Spleen (tissue), 7 donors: Measurements from ENCODE around the gene MASP2.

Source experiments
- POLR2AphosphoS5 ChIP-seq, 3 donors: sonication (generic); formaldehyde crosslinking; IDR thresholded peaks; one replicate each; pipeline ENCODE4 v1.5.1; 2017; ENCODE audit warnings: antibody characterized with exemption in 3 of 3
- TF ChIP-seq, protein P1 (sequence below), 11 experiments: fragments of 200-600 bp in 7 of 11; fragments of 450-650 bp in 4 of 11; sonication (generic) in 4 of 11; IDR thresholded peaks in 8 of 11; conservative IDR thresholded peaks in 3 of 11; 1 replicate in 7 of 11; 2 replicates in 4 of 11; pipeline versions ENCODE4 v1.4.0 to v1.8.0; 2016 to 2021; ENCODE audit warnings: antibody characterized with exemption in 11 of 11, inconsistent platforms in 4 of 11, mild to moderate bottlenecking in 1 of 11
- donor health status: DM: no; HTN: no; CAD: no; lungs with moderate emphysema.
- donor health status: DM: no; HTN: no; CAD: no.
- donor health status: DM: no; HTN: no; CAD: no.

DNA sequence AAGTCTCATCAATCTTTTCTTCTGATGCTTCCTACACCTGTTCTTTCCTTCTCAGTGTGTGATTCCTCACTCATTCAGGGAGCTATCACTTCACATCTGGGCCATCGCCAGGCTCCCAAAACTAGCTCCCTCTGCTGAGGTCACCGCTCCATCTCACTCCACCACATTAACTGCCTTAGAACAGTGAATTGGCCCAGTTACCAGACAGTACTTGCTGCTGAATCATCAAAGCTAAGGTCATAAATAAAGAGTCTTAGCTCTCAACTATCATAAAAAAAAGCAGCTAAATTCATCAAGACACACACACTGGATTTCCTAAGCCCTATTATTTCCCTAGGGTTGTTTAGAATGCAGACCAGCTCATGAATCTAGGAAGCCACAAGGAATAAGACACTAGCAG lies 31.6 kb upstream of the MASP2 start:
- no peak for TF ChIP-seq POLR2AphosphoS5 (IDR thresholded peaks at IDR 0.05)
- TF ChIP-seq, protein P1, sequence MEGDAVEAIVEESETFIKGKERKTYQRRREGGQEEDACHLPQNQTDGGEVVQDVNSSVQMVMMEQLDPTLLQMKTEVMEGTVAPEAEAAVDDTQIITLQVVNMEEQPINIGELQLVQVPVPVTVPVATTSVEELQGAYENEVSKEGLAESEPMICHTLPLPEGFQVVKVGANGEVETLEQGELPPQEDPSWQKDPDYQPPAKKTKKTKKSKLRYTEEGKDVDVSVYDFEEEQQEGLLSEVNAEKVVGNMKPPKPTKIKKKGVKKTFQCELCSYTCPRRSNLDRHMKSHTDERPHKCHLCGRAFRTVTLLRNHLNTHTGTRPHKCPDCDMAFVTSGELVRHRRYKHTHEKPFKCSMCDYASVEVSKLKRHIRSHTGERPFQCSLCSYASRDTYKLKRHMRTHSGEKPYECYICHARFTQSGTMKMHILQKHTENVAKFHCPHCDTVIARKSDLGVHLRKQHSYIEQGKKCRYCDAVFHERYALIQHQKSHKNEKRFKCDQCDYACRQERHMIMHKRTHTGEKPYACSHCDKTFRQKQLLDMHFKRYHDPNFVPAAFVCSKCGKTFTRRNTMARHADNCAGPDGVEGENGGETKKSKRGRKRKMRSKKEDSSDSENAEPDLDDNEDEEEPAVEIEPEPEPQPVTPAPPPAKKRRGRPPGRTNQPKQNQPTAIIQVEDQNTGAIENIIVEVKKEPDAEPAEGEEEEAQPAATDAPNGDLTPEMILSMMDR (IDR thresholded peaks at IDR 0.05 in 8 of 11, conservative IDR thresholded peaks at IDR 0.05 in 3 of 11) = no peak
